SJCRH30 (cell line): ENCODE measurements around the gene ZFAND3. TPM values are rescaled to one million over a fixed set of nuclear protein-coding genes. Genes with fewer than 3 reads are reported as not detected.

Experiments used
- DNase-seq, 2 experiments: peaks; one replicate each; pipeline ENCODE4 v3.0.0-alpha.2; 2015 to 2020
- H3K27ac ChIP-seq: fragments of 250-450 bp; sonication (Bioruptor Pico); 2 replicates; pipeline ENCODE4 v1.5.1; 2020; ENCODE audit warnings: mild to moderate bottlenecking, moderate library complexity
- H3K27me3 ChIP-seq: fragments of 250-450 bp; sonication (Bioruptor Pico); 2 replicates; pipeline ENCODE4 v1.5.1; 2020; ENCODE audit warnings: mild to moderate bottlenecking, moderate library complexity
- H3K36me3 ChIP-seq: fragments of 250-450 bp; sonication (Bioruptor Pico); 2 replicates; pipeline ENCODE4 v1.5.1; 2020; ENCODE audit warnings: mild to moderate bottlenecking, moderate library complexity
- H3K4me1 ChIP-seq: fragments of 250-450 bp; sonication (Bioruptor Pico); 2 replicates; pipeline ENCODE4 v1.5.1; 2020; ENCODE audit warnings: mild to moderate bottlenecking, moderate library complexity
- H3K4me3 ChIP-seq: fragments of 250-450 bp; sonication (Bioruptor Pico); 2 replicates; pipeline ENCODE4 v1.5.1; 2020; ENCODE audit warnings: mild to moderate bottlenecking, moderate library complexity
- H3K9me3 ChIP-seq: fragments of 250-450 bp; sonication (Bioruptor Pico); replicated peaks from 2 replicates; pipeline ENCODE4 v1.5.1; 2020; ENCODE audit warnings: mild to moderate bottlenecking, moderate library complexity
- total RNA-seq: library from RNA; depleted of rRNA; stranded (reverse); fragments of >200 nt; shearing (Covaris generic); gene quantifications from 2 replicates; pipeline ENCODE4 v1.2.3, GENCODE V29; 2014; rRNA removed

ZFAND3 gene
- total RNA-seq, 1 experiment from 2014 or later = 28.7 TPM

DNA sequence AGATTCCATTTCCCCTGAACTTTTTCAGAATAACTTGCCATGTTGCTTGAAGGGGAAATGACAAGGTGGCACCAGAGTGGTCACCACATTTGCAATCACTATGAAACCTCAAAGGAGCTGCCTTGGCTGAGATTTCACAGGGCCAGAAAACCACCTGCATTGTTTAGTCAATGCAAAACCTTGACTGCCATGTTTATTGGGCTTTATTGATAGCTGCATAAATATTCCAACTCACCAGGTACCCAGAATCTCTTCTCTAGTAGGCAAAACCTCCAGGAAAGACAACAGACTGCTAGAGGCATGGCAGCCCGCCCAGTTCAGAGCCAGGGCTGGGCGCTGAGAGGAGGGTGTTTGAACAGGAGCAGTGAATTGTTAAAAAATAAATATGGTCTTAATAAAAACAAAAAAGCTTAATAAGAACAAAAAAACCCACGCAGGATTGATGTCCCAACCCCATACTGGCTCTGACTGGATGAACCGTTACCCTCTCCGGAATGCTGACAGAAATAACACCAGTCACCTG, 375.6 kb downstream of the ZFAND3 start:
- H3K4me3 ChIP-seq = no peak overlapping the region
- no peak overlapping the region for H3K27ac ChIP-seq
- no peak for DNase-seq
- no peaks in the 10 kb centered on the region for H3K36me3 ChIP-seq
- no peaks in the 10 kb centered on the region for H3K9me3 ChIP-seq
- H3K27me3 ChIP-seq = no peaks in the 10 kb centered on the region
- peaks cover 14% of the 10 kb centered on the region for H3K4me1 ChIP-seq

- Histone ChIP-seq H3K36me3 (no peaks in the 10 kb centered on the region), H3K27me3 (no peaks in the 10 kb centered on the region), H3K4me3 (no peak overlapping the region), H3K27ac (no peak overlapping the region), H3K9me3 (0 out of 2 replicates have a peak, but pooled peaks cover 3% of the 10 kb centered on the region), H3K4me1 (peaks cover 12% of the 10 kb centered on the region)
- DNase-seq = no peak
Measured at GRCh38 chr6:38198219-38198618, 378.7 kb downstream of the ZFAND3 start.

Other genes starting within 250 kb of the ZFAND3 start
- 3.3 and 4.8 TPM in 2 replicates for gene MDGA1, start 121.8 kb upstream of the ZFAND3 start, total RNA-seq